IMR-90 (cell line): ENCODE data around the gene DMRT2. TPM values are rescaled to one million over a fixed set of nuclear protein-coding genes. Genes with fewer than 3 reads are reported as not detected.

ENCODE experiments used
- ATAC-seq: fragments of 200-7000 bp; cut with Tn5 transposase; 2 replicates; pipeline ENCODE4 v1.9.1; 2020; ENCODE audit warnings: low read depth, mild to moderate bottlenecking, moderate library complexity
- BruUV-seq: library from RNA; stranded (reverse); fragments of 400-500 nt; replicated peaks from 2 replicates; lab custom pipeline; 2021; lab: Mats Ljungman, UMichigan
- CTCF ChIA-PET: fragments of 300-600 bp; formaldehyde crosslinking; extraction: SDS; loops from one replicate; lab custom pipeline; 2021; ENCODE audit warnings: antibody characterized with exemption; lab: Yijun Ruan, JAX
- POLR2A ChIA-PET: fragments of 300-600 bp; sonication (Branson Sonifier 250); formaldehyde crosslinking; loops from one replicate; lab custom pipeline; 2022; ENCODE audit warnings: antibody characterized with exemption; ENCODE audit not compliant: unreplicated experiment; lab: Charles Lee
- DNase-seq: peaks from one replicate; pipeline ENCODE4 v3.0.0; 2013
- H2AFZ ChIP-seq: replicated peaks from 2 replicates; pipeline ENCODE3; 2013; ENCODE audit warnings: low read length, mild to moderate bottlenecking; ENCODE audit not compliant: poor library complexity
- H2AK5ac ChIP-seq: 2 replicates; pipeline ENCODE4 v1.6.1; 2013; ENCODE audit warnings: low read depth, low read length, inconsistent platforms
- H2AK9ac ChIP-seq: replicated peaks from 2 replicates; pipeline ENCODE3; 2013; ENCODE audit warnings: mild to moderate bottlenecking, low read depth, low read length, moderate library complexity; ENCODE audit not compliant: poor library complexity
- H2BK120ac ChIP-seq: 2 replicates; pipeline ENCODE4 v1.6.1; 2013; ENCODE audit warnings: low read depth, low read length, inconsistent platforms
- H2BK15ac ChIP-seq: 3 replicates; pipeline ENCODE4 v1.6.1; 2013; ENCODE audit warnings: low read depth, low read length, inconsistent platforms
- H2BK20ac ChIP-seq: 2 replicates; pipeline ENCODE4 v1.6.1; 2013; ENCODE audit warnings: low read depth, mild to moderate bottlenecking, inconsistent platforms, low read length, moderate library complexity
- H2BK5ac ChIP-seq: 2 replicates; pipeline ENCODE4 v1.6.1; 2013; ENCODE audit warnings: mild to moderate bottlenecking, low read depth, low read length, inconsistent platforms; ENCODE audit not compliant: poor library complexity, severe bottlenecking
- H3K14ac ChIP-seq: replicated peaks from 2 replicates; pipeline ENCODE4 v1.6.1; 2013; ENCODE audit warnings: low read depth, low read length, inconsistent platforms
- H3K18ac ChIP-seq: 2 replicates; pipeline ENCODE4 v1.6.1; 2013; ENCODE audit warnings: low read depth, low read length, control low read depth
- H3K23ac ChIP-seq: 2 replicates; pipeline ENCODE4 v1.6.1; 2013; ENCODE audit warnings: low read depth, low read length, inconsistent platforms
- H3K27ac ChIP-seq: 2 replicates; pipeline ENCODE4 v1.5.1; 2013; ENCODE audit warnings: mild to moderate bottlenecking, control low read depth, low read length; ENCODE audit not compliant: insufficient read depth
- H3K27me3 ChIP-seq: 2 replicates; pipeline ENCODE4 v1.6.1; 2013; ENCODE audit warnings: low read length; ENCODE audit not compliant: control insufficient read depth, insufficient read depth
- H3K36me3 ChIP-seq: 2 replicates; pipeline ENCODE4 v1.6.1; 2013; ENCODE audit warnings: low read length, mixed read lengths; ENCODE audit not compliant: control insufficient read depth, insufficient read depth
- H3K4ac ChIP-seq: 2 replicates; pipeline ENCODE4 v1.6.1; 2013; ENCODE audit warnings: low read depth, low read length, inconsistent platforms
- H3K4me1 ChIP-seq: 2 replicates; pipeline ENCODE4 v1.6.1; 2013; ENCODE audit warnings: low read length, mixed read lengths; ENCODE audit not compliant: control insufficient read depth, insufficient read depth
- H3K4me2 ChIP-seq: 2 replicates; pipeline ENCODE4 v1.6.1; 2013; ENCODE audit warnings: low read depth, mild to moderate bottlenecking, control low read depth, low read length, moderate library complexity
- H3K4me3 ChIP-seq: 2 replicates; pipeline ENCODE4 v1.5.1; 2013; ENCODE audit warnings: low read depth, mild to moderate bottlenecking, control low read depth, low read length, moderate library complexity; ENCODE audit not compliant: insufficient read depth
- H3K56ac ChIP-seq: 2 replicates; pipeline ENCODE4 v1.6.1; 2013; ENCODE audit warnings: low read length, inconsistent platforms; ENCODE audit not compliant: insufficient read depth; ENCODE audit errors: extremely low read depth
- H3K79me1 ChIP-seq, 2 experiments: 2 replicates each; pipeline ENCODE4 v1.6.1; 2013; ENCODE audit warnings: low read length in 2 of 2, inconsistent platforms in 1 of 2, low read depth in 1 of 2
- H3K9ac ChIP-seq: 2 replicates; pipeline ENCODE4 v1.6.1; 2013; ENCODE audit warnings: low read depth, low read length, control low read depth
- H3K9me1 ChIP-seq: 2 replicates; pipeline ENCODE4 v1.6.1; 2013; ENCODE audit warnings: low read length, inconsistent platforms; ENCODE audit not compliant: insufficient read depth
- H3K9me3 ChIP-seq: 2 replicates; pipeline ENCODE4 v1.6.1; 2013; ENCODE audit warnings: low read length; ENCODE audit not compliant: control insufficient read depth, insufficient read depth
- H4K20me1 ChIP-seq: 2 replicates; pipeline ENCODE4 v1.6.1; 2013; ENCODE audit warnings: low read length, inconsistent platforms; ENCODE audit not compliant: insufficient read depth
- H4K5ac ChIP-seq: 2 replicates; pipeline ENCODE4 v1.6.1; 2013; ENCODE audit warnings: mild to moderate bottlenecking, low read depth, low read length, control low read depth
- H4K8ac ChIP-seq, 2 experiments: 2 replicates each; pipeline ENCODE4 v1.6.1; 2013; ENCODE audit warnings: low read depth in 2 of 2, low read length in 2 of 2, control low read depth in 1 of 2, inconsistent platforms in 1 of 2
- H4K91ac ChIP-seq: 2 replicates; pipeline ENCODE4 v1.6.1; 2013; ENCODE audit warnings: low read depth, low read length, inconsistent platforms; ENCODE audit not compliant: insufficient read depth
- RCOR1 ChIP-seq: IDR thresholded peaks from 2 replicates; pipeline ENCODE4 v1.6.1; 2012; ENCODE audit warnings: mild to moderate bottlenecking, low read length, improper control_type of control experiment; ENCODE audit not compliant: insufficient replicate concordance
- WGBS, 2 experiments: methylation state at CpG; one replicate each; pipeline versions ENCODE4 v1.1.5 to v1.1.7; 2013; ENCODE audit warnings: missing lambda C conversion rate in 2 of 2; ENCODE audit not compliant: insufficient read length in 1 of 2; ENCODE audit errors: extremely low coverage in 2 of 2; 5-methylcytosine and 5-hydroxymethylcytosine counted together
- dilution Hi-C: fragments of 300-500 bp; cut with HindIII; formaldehyde crosslinking; loops from one replicate; pipeline ENCODE4 v1.14.3; 2018; ENCODE audit warnings: low sequenced_read_pairs; ENCODE audit not compliant: unreplicated experiment
- in situ Hi-C: fragments of 300-500 bp; cut with MboI; formaldehyde crosslinking; loops from 3 replicates; pipeline ENCODE4 v1.14.3; 2019; ENCODE audit warnings: low sequenced_read_pairs, inconsistent platforms, mixed read lengths
- intact Hi-C: fragments of 100-400 bp; cut with micrococcal nuclease; formaldehyde crosslinking; loops from 2 replicates; pipeline ENCODE4 v1.10.0; 2022
- microRNA-seq, 2 experiments: library from miRNA; stranded (forward) in 1 of 2; unstranded in 1 of 2; fragments of 10-50 nt in 1 of 2; fragments of <30 nt in 1 of 2; gene quantifications in 1 of 2; microRNA quantifications in 1 of 2; one replicate each; pipeline versions ENCODE3 to v1.1.0; 2013 to 2020; ENCODE audit not compliant: insufficient read depth in 1 of 2, insufficient read length in 1 of 2, unreplicated experiment in 1 of 2
- polyA plus RNA-seq, 3 experiments: library from polyadenylated mRNA; depleted of rRNA; stranded (reverse); fragments of >200 nt; gene quantifications; 2 replicates each; pipeline ENCODE4 v1.2.3, GENCODE V29; 2012; ENCODE audit warnings: low replicate concordance in 1 of 3
- small RNA-seq, 5 experiments: library from RNA; depleted of rRNA; stranded (forward); fragments of <200 nt; gene quantifications; one replicate each; pipeline ENCODE3, GENCODE V24; 2012
- total RNA-seq: library from RNA; depleted of rRNA; stranded (reverse); fragments of >200 nt; gene quantifications from 2 replicates; pipeline ENCODE4 v1.2.3, GENCODE V29; 2012; rRNA removed

Gene DMRT2
- total and polyA plus RNA-seq, 2 of the 4 experiments (the other 2 are of a cell fraction), result not detected

GRCh38 chr9:1102642-1102970, 52.4 kb downstream of the DMRT2 start:
- Histone ChIP-seq H4K8ac (no peak overlapping the region), H3K4me3 (no peak overlapping the region), H2BK20ac (no peak overlapping the region), H3K79me1 (no peaks in the 10 kb centered on the region), H3K9me3 (no peaks in the 10 kb centered on the region), H3K27me3 (no peaks in the 10 kb centered on the region), H3K9me1 (no peaks in the 10 kb centered on the region), H3K36me3 (no peaks in the 10 kb centered on the region), H3K4ac (no peak overlapping the region), H3K56ac (no peak overlapping the region), H2AK5ac (no peak overlapping the region), H2BK120ac (no peak overlapping the region), H3K27ac (no peak overlapping the region), H3K4me1 (no peaks in the 10 kb centered on the region), H4K91ac (no peak overlapping the region), H3K18ac (no peak overlapping the region), H2BK5ac (no peak overlapping the region), H3K4me2 (no peak overlapping the region), H3K9ac (no peak overlapping the region), H4K20me1 (no peaks in the 10 kb centered on the region), H2AK9ac (no peak overlapping the region), H2AFZ (no peak overlapping the region), H3K14ac (no peak overlapping the region), H2BK15ac (no peak overlapping the region), H4K5ac (no peak overlapping the region), H3K23ac (no peak overlapping the region)
- intact Hi-C loops (no loop called here), in situ Hi-C loops (no loop called here), dilution Hi-C loops (no loop called here)
- ATAC-seq (no peak), DNase-seq (no peak)
- no peak for TF ChIP-seq RCOR1
- ChIA-PET CTCF (no interaction called here), POLR2A (no interaction called here)
- no CpG with 5 or more reads among the region's 2 CpGs for WGBS, 2 experiments
- BruUV-seq, result no TSS peak

Small RNA genes within 50 kb of the gene (microRNA-seq; reads per million reads assigned to microRNA genes)
- not detected for gene RNU6-1073P (ENCODE audit: insufficient read depth, insufficient read length)

Small RNA genes within 50 kb of the gene (small RNA-seq; reads per million reads assigned to genes)
- 0 reads per million in 5 experiments for gene RNU6-1073P

Other genes with a start within 250 kb of the DMRT2 start
- gene DMRT1, start 208.7 kb upstream of the DMRT2 start, total RNA-seq, result under 0.01 TPM in 1 of 2 replicates, not detected in the other
- gene DMRT1, start 208.7 kb upstream of the DMRT2 start, polyA plus RNA-seq (2012; rRNA removed), result not detected in 2 replicates
- not detected in 2 replicates for gene DMRT3, start 73.7 kb upstream of the DMRT2 start, total RNA-seq
- not detected in 2 replicates for gene DMRT3, start 73.7 kb upstream of the DMRT2 start, polyA plus RNA-seq (2012; rRNA removed)